ENCODE results near the gene PXDC1. TPM values are rescaled to one million over a fixed set of nuclear protein-coding genes. Genes with fewer than 3 reads are reported as not detected.

The PXDC1 gene
- total RNA-seq, result under 1 TPM in 1 of 2 experiments, not detected in 1; 0.18 TPM

- H3K27me3 Mint-ChIP-seq, result peaks cover 48% of the 10 kb centered on the region
- H3K9me3 Mint-ChIP-seq, result no peaks in the 10 kb centered on the region
- DNase-seq, result no peak
- H3K27ac Mint-ChIP-seq, result no peak within 1 kb of the TSS
- H3K36me3 Mint-ChIP-seq, result no peaks in the 10 kb centered on the region
- peak within 1 kb of the TSS; percentile 50 for H3K4me3 Mint-ChIP-seq
- H3K4me1 Mint-ChIP-seq, result peaks cover 2% of the 10 kb centered on the region
These were observed at the start of gene PXDC1 for GRCh38 chr6:3751077-3751729. PXDC1 (minus strand) TSS chr6:3751713; CDS start chr6:3751531, 182 bp downstream.

DNA sequence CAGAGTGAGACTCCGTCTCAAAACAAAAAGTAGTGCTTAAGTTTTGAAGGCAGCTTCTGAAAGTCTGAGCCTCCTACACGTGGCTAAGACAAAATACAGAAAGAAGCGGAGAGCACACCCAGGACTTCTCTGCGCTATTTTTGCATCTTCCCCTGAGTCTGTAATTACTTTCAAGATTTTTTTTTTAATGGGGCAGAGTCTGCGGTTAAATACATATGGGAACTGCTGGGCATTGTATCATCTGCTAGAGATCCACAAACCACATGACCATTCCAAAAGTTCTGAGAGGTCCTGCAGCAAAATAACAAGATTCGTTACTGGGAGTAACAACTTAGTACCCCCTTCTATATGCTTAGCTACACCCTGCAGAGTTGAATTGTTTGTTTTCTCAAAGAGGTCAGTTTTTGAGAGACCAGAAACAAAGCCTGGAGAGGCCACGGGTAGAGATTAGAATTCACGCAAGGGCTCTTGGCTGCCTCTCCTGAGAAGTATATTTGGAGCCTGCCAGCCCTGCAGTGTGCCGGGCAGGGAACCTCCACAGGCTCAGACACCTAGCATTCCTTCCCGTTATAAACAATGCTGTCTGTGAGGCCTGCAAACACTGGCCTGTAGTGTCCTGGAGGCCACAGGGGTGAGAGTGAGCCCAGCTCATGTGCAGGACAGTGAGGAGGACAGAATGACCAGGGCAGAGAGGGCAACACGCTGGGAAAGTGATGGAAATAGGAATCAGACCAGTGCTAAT is 49.5 kb upstream of the PXDC1 start:
- DNase-seq, result no peak
- Mint-ChIP-seq H3K9me3 (no peaks in the 10 kb centered on the region), H3K4me1 (no peaks in the 10 kb centered on the region), H3K4me3 (no peak overlapping the region), H3K27me3 (peaks cover 4% of the 10 kb centered on the region), H3K27ac (no peak overlapping the region), H3K36me3 (no peaks in the 10 kb centered on the region)

- DNase-seq, result no peak
- no peaks in the 10 kb centered on the region for H3K36me3 Mint-ChIP-seq
- H3K27ac Mint-ChIP-seq, result no peak overlapping the region
- H3K9me3 Mint-ChIP-seq, result no peaks in the 10 kb centered on the region
- no peak overlapping the region for H3K4me3 Mint-ChIP-seq
- H3K4me1 Mint-ChIP-seq, result no peaks in the 10 kb centered on the region
- peaks cover 4% of the 10 kb centered on the region for H3K27me3 Mint-ChIP-seq
These were observed 48.2 kb upstream of the PXDC1 start for GRCh38 chr6:3799719-3800118.

DNA sequence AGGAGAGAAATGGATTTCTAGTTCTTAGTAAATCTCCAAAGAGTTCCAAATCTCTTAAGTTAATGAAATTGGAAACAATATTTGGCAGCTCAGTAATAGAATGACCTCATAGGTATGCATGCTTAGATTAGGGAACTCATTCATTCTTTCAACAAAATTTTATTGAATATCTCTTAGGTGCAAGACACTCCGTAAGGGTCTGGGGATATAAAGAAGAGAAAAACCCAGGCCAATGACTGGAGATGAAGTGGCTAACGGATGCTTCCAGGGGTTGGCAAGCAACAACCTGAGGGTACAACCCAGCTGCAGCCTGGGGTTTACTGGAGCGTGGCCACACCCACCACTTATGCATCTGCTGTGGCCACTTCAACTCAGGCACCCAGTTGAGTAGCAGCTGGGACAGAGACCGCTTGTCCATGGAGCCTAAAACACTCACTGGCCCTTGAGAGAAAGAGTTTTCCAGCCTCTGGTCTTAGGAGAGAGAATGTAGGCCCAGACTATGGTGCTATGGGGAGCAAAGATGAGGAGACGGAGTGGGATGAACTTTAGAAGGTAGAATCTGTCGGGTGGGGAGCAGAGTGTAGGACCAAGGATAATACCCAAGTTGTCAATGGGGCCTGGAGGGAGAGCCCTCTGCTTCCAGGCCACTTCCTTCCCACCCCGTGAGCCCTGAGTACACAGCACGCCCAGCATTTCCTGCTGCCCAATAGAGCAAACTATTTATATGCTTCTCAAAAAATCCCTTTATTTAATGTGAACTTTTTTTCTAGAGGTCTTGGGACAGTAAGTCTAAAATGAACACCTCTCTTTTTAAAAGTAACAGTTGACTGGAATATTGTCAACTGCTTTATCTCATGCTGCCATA is 46.8 kb upstream of the PXDC1 start:
- Mint-ChIP-seq H3K27me3 (peaks cover 4% of the 10 kb centered on the region), H3K4me3 (no peak overlapping the region), H3K9me3 (no peaks in the 10 kb centered on the region), H3K4me1 (no peaks in the 10 kb centered on the region), H3K36me3 (no peaks in the 10 kb centered on the region), H3K27ac (no peak overlapping the region)
- no peak for DNase-seq

- Mint-ChIP-seq H3K9me3 (no peaks in the 10 kb centered on the region), H3K4me1 (no peaks in the 10 kb centered on the region), H3K36me3 (no peaks in the 10 kb centered on the region), H3K4me3 (no peak overlapping the region), H3K27ac (no peak overlapping the region), H3K27me3 (peaks cover 4% of the 10 kb centered on the region)
- no peak for DNase-seq
These were observed 45.9 kb upstream of the PXDC1 start for GRCh38 chr6:3797231-3798054.

DNA sequence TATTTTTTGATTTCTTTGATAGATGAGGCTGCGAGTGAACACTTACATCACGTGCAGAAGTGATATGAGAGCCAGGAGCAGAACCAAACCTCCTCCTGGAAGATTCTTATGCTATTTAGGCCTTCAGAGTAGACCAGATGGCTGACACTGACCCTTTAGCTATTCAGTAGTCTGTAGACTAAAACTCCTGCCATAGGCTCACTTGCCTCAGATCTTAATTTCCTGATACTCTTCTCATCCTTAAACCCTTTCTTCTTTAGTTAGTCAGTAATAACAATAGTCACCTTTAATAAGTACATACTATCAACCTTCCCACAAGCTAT is 45.2 kb upstream of the PXDC1 start:
- no peak for DNase-seq
- Mint-ChIP-seq H3K27ac (no peak overlapping the region), H3K4me3 (no peak overlapping the region), H3K4me1 (no peaks in the 10 kb centered on the region), H3K9me3 (no peaks in the 10 kb centered on the region), H3K36me3 (no peaks in the 10 kb centered on the region), H3K27me3 (peaks cover 4% of the 10 kb centered on the region)

DNA sequence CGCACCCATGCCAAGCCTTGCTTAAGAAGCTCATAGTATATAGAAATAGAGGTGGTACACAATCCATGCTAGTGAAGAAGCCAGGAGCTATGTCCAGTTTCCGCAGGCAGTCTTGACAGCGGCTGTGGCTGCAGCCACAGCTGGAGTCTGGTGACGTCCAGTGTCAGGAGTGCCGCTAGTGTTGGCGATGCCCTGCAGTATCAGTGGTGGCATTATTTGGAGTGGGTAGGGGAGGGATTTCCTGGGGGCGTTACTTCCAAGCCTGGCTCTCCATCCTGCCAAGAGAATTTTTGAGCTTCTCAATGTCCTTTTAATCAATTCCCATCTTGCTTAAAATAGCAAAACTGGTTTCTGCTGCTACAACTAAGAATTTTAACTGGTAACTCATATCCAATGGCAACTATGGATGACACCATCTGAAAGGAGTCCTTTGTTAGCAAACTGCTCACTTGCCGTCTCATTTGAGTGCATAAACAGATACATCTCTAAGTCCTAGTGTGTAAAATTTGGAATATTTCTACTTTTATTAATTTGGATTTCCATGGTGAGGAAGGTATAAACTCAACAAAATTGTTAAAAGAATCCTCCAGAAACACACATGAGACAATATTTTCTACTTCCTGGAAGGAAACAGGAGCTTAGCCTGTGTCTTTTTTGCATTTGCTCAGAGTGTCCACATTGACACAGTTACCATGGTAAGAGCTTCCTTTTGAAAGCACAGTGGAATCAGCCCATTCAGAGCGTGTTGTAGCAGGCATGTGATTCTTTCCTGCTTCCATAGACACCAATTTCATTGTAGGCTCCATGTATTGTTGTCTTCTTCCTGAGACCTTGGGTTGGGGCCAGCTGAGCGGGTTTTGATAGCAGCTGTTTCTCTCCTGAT is 44.6 kb upstream of the PXDC1 start:
- Mint-ChIP-seq H3K9me3 (no peaks in the 10 kb centered on the region), H3K4me1 (no peaks in the 10 kb centered on the region), H3K36me3 (no peaks in the 10 kb centered on the region), H3K27me3 (peaks cover 4% of the 10 kb centered on the region), H3K4me3 (no peak overlapping the region), H3K27ac (no peak overlapping the region)
- DNase-seq, result no peak

GRCh38 chr6:3794092-3794491 is 42.6 kb upstream of the PXDC1 start:
- Mint-ChIP-seq H3K4me3 (no peak overlapping the region), H3K36me3 (no peaks in the 10 kb centered on the region), H3K27me3 (peaks cover 4% of the 10 kb centered on the region), H3K27ac (no peak overlapping the region), H3K4me1 (no peaks in the 10 kb centered on the region), H3K9me3 (no peaks in the 10 kb centered on the region)
- no peak for DNase-seq

GRCh38 chr6:3793545-3793944 is 42.0 kb upstream of the PXDC1 start:
- Mint-ChIP-seq H3K4me3 (no peak overlapping the region), H3K9me3 (no peaks in the 10 kb centered on the region)

DNA sequence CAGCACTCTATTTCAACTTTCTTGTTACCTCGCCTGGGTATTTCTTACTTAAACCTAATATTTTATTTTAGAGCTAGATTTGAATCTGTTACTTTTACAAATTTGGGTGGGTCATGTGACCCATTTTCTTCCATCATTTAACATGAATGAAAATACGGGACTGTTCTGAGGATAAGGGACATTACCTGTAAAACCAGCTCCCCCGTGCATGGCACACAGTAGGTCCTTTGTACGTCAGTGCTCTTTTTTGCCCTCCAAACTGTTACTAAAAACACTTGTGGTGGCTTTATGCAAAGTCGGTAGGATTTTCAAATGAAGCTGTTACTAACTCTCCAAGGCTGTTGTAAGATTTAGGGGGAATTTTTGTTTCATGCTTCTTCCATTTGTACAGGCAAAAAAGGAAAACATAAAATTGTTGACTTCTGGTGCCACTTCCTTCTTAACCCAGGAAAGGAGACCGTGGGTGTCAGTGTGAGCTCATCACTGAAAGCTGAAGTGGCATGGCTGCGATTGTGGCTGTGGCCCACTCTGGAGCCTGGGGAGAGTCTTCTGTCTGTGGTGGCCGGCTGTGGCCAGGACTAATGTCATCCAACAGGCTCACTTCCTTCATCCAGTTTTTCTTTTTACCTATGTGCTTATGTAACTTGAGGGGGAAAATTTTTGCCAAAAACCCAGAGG is 40.2 kb upstream of the PXDC1 start:
- no peaks in the 10 kb centered on the region for H3K9me3 Mint-ChIP-seq
- no peak overlapping the region for H3K27ac Mint-ChIP-seq
- H3K4me1 Mint-ChIP-seq, result no peaks in the 10 kb centered on the region
- no peak overlapping the region for H3K4me3 Mint-ChIP-seq
- H3K27me3 Mint-ChIP-seq, result no peaks in the 10 kb centered on the region
- DNase-seq, result no peak
- no peaks in the 10 kb centered on the region for H3K36me3 Mint-ChIP-seq

More at GRCh38 chr6:3793545-3793944, 42.0 kb upstream of the PXDC1 start:
- Mint-ChIP-seq H3K27ac (no peak overlapping the region), H3K27me3 (peaks cover 4% of the 10 kb centered on the region), H3K4me1 (no peaks in the 10 kb centered on the region), H3K36me3 (no peaks in the 10 kb centered on the region)
- DNase-seq, result no peak

- no peaks in the 10 kb centered on the region for H3K27me3 Mint-ChIP-seq
These were observed 38.5 kb upstream of the PXDC1 start for GRCh38 chr6:3789896-3790558.

DNA sequence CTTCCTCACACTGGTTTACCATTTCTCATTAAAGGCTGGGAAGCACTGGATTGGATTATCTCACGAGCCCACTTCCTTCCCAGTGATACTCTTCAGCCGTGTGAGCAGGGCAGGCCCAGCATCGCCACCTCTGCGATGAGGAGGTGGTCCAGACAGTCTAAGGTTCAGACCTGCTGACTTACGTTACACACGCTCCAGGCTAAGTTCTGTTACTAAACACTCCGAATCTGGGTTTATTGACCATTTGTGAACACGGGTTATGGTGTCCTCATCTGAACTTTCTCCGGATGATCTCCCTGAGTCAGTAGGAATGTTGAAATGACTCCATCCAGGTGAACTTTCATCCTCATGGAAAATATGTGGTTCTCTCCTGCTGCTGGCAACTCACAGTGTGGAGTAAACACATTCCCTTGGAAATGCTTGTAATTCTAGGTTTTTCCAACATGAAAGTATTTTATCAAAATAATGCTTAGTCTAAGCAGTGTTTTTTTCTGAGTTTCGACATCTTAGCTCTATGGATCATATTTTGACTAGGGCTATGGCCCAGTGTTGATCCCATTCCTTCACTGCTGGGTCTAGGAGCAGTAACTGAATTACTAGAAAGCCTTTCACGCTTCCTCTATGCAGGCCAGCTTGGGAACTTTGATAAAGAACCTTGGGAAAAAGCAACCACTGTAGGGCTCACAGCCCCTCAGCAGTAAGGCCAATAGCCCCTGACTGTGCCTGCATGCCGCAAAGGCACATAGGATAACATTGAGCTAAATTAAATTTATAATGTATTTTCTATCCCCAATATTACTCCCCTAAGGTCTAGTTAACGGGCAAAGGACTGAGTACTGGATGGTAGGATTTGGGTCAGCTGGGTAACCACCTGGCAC is 37.7 kb upstream of the PXDC1 start:
- Mint-ChIP-seq H3K36me3 (no peaks in the 10 kb centered on the region), H3K27me3 (no peaks in the 10 kb centered on the region), H3K4me3 (no peak overlapping the region), H3K9me3 (no peaks in the 10 kb centered on the region), H3K27ac (no peak overlapping the region), H3K4me1 (no peaks in the 10 kb centered on the region)
- no peak for DNase-seq

More at GRCh38 chr6:3789896-3790558, 38.5 kb upstream of the PXDC1 start:
- H3K36me3 Mint-ChIP-seq, result no peaks in the 10 kb centered on the region
- no peak overlapping the region for H3K27ac Mint-ChIP-seq
- no peaks in the 10 kb centered on the region for H3K9me3 Mint-ChIP-seq
- no peak for DNase-seq
- no peaks in the 10 kb centered on the region for H3K4me1 Mint-ChIP-seq
- no peak overlapping the region for H3K4me3 Mint-ChIP-seq

All from activated naive CD8-positive, alpha-beta T cell treated with anti-CD3 and anti-CD28 coated beads for 36 hours (primary cell).